ENCODE measurements around the gene ZNF512B. TPM values are rescaled to one million over a fixed set of nuclear protein-coding genes. Genes with fewer than 3 reads are reported as not detected.

Gene ZNF512B
- total and polyA plus RNA-seq, 2 donors (not counting 1 experiment from before 2014, with no cell fraction given), result 8.8 to 10.5 TPM

- H3K4me1 Mint-ChIP-seq, result peaks cover 2% of the 10 kb centered on the region
Observed at GRCh38 chr20:64010711-64011237, 41.0 kb upstream of the ZNF512B start.

More at GRCh38 chr20:64010711-64011237, 41.0 kb upstream of the ZNF512B start:
- Histone ChIP-seq H3K36me3 (replicated peaks in 1 of 2; ENCODE audit: control extremely low read depth in 1 of 2, control insufficient read depth in 1 of 2, extremely low read depth in 1 of 2, insufficient read depth in 2 of 2, low read length in 1 of 2) (peaks cover 3 to 68% of the 10 kb centered on the region in 2 experiments), H3K4me2 (replicated peaks; ENCODE audit: low read depth, low read length, poor library complexity, severe bottlenecking) (no peak overlapping the region), H2AFZ (ENCODE audit: insufficient read depth, low read depth, low read length, poor library complexity, severe bottlenecking) (no peak overlapping the region), H3K27me3 (replicated peaks in 1 of 4; ENCODE audit: control extremely low read depth in 1 of 4, control insufficient read depth in 3 of 4, insufficient read depth in 4 of 4, low read length in 3 of 4) (no peaks in the 10 kb centered on the region), H3K9ac (ENCODE audit: low read length) (no peak overlapping the region), H3K4me1 (ENCODE audit: control insufficient read depth in 2 of 2, insufficient read depth in 2 of 2, low read length in 2 of 2) (peaks cover 0 to 8% of the 10 kb centered on the region in 2 donors), H4K20me1 (ENCODE audit: control insufficient read depth, insufficient read depth, low read length, poor library complexity, severe bottlenecking) (peaks cover 43% of the 10 kb centered on the region), H3K79me2 (ENCODE audit: control insufficient read depth, insufficient read depth, low read length) (peaks cover 35% of the 10 kb centered on the region), H3K27ac (ENCODE audit: low read length in 2 of 2) (no peak overlapping the region), H3K9me3 (ENCODE audit: control extremely low read depth in 1 of 3, control insufficient read depth in 2 of 3, insufficient read depth in 1 of 3, low read length in 2 of 3) (peaks cover 0 to 13% (median 0%) of the 10 kb centered on the region in 3 donors), H3K4me3 (ENCODE audit: control extremely low read depth in 1 of 5, extremely low read depth in 1 of 5, insufficient read depth in 1 of 5, low read depth in 2 of 5, low read length in 4 of 5) (no peak overlapping the region)
- intact Hi-C loops (cut with micrococcal nuclease), result no loop called here
- Mint-ChIP-seq H3K9me3 (ENCODE audit: insufficient read depth) (no peaks in the 10 kb centered on the region), H3K4me3 (no peak overlapping the region), H3K27ac (no peak overlapping the region), H3K27me3 (no peaks in the 10 kb centered on the region)
- ATAC-seq (ENCODE audit: low read depth) (no peak), DNase-seq (no peak)
- WGBS (ENCODE audit: insufficient coverage), result 97% methylated on average over 7 of the region's 8 CpGs
- ChIA-PET CTCF (interaction anchor here (0.9 kb wide), 1 partner anchor 28 kb away, joined by 3 read pairs; no protein-coding TSS in a partner anchor), POLR2A (no interaction called here)
- TF ChIP-seq EZH2 (IDR thresholded peaks at IDR 0.05; ENCODE audit: borderline replicate concordance, insufficient read depth, low read depth, low read length, poor library complexity, severe bottlenecking) (no peak), CTCF (IDR thresholded peaks at IDR 0.05) (no peak)

Data from B cell (primary cell).